GM11168 (cell line): ENCODE results near the gene TLR1.

Experiments
- in situ Hi-C: fragments of 300-500 bp; cut with MboI; formaldehyde crosslinking; loops from one replicate; pipeline ENCODE4 v1.12.0; 2022; ENCODE audit warnings: low sequenced_read_pairs; ENCODE audit not compliant: unreplicated experiment

Gene TLR1, protein sequence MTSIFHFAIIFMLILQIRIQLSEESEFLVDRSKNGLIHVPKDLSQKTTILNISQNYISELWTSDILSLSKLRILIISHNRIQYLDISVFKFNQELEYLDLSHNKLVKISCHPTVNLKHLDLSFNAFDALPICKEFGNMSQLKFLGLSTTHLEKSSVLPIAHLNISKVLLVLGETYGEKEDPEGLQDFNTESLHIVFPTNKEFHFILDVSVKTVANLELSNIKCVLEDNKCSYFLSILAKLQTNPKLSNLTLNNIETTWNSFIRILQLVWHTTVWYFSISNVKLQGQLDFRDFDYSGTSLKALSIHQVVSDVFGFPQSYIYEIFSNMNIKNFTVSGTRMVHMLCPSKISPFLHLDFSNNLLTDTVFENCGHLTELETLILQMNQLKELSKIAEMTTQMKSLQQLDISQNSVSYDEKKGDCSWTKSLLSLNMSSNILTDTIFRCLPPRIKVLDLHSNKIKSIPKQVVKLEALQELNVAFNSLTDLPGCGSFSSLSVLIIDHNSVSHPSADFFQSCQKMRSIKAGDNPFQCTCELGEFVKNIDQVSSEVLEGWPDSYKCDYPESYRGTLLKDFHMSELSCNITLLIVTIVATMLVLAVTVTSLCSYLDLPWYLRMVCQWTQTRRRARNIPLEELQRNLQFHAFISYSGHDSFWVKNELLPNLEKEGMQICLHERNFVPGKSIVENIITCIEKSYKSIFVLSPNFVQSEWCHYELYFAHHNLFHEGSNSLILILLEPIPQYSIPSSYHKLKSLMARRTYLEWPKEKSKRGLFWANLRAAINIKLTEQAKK

DNA sequence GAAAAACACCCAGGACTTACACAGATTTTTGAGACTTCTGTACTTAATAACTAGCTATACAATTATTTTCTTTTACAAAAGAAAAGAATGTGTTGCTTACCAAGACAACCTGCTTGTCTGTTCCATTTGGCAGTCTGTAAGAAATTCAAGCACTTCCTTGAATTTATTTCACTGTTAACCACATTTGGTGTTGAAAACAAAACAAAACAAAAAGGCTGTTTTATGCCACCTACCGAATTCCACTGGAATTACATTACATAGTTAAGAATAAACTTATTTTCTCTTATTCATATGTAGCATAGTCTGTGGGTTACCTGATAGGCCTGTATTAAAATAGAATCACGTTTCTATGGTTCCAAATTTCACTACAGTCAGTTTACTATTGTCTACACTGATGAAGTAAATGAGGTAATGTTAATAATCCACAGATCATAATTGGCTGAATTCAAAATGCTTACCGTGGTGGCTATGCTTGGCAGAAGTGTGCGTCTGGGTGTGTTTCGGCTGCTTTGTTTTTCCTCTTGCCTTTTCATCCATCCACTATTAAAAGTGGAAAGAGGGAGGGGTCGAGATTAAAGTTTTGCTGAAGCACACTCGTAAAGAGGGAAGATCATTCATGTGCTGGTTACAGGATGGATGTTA lies at the start of gene TLR1:
Gene TLR1 (minus strand): TSS at position 138 of the 642 bp plus-strand sequence. CDS start 5,960 bp downstream, outside the sequence.
- in situ Hi-C loops: loop anchor here (10.0 kb wide), 1 partner anchor 50 kb away; the partner anchor contains the start of gene TLR6

DNA sequence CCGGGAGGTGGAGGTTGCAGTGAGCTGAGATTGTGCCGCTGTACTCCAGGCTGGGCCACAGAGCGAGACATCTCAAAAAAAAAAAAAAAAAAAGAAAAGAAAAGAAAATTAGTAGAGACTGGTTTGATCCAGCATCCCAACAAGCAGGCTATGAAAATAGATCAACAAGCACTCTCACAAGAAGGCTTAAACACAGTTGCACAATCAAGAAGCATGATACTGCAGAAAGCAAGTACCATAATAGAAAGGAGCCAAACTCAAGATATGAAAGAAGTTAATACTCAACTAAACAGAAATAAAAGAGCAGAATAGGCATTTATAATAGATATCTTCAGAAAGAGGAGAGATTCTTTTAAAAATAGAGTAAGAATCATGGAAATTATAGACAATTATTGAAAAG lies 41.4 kb upstream of the TLR1 start:
- in situ Hi-C loops: no loop called here

DNA sequence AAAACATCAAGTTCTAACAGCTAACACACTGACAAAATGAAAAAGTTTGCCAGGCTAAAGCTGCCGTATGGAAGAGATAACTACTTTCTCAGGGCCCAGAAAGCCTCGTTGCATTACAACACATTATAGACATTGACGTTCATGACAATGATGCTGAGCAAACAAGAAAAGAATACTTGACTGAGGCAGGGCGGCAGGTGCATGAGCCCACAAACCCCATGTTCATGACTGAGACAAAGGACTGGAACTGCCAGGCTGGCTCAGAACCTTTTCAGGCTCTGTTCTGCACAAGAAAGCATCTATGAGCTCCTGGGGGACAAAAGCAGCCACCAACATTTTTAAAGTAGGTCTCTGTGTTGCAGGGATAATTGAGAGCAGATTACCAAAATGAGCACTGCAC lies 38.4 kb upstream of the TLR1 start:
- in situ Hi-C loops: no loop called here

DNA sequence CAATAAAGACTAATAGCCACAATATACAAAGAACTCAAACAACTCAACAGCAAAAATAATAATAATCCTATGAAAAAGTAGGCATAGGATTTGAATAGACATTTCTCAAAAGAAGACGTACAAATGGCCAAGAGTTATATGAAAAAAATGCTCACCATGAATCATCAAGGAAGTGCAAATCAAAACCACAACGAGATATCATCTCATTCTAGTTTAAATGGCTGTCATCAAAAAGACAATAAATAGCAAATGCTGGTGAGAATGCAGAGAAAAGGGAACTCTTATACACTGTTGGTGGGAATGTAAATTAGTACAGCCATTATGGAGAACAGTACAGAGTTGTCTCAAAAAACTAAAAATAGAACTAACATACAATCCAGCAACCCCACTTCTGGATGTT lies 33.3 kb upstream of the TLR1 start:
- in situ Hi-C loops: no loop called here

DNA sequence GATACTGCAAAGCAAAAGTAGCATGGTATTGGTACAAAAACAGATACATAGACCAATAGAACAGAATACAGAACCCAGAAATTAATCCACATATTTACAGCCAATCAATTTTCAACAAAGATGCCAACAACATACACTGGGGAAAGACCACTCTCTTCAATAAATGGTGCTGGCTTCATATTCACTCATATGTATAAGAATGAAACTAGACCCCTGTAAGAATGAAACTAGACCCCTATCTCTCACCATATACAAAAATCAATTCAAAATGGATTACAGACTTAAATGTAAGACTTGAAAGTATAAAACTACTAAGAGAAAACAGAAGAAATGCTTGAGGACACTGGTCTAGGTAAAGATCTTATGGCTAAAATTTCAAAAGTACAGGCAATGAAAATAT lies 32.7 kb upstream of the TLR1 start:
- in situ Hi-C loops: no loop called here

GRCh38 chr4:38834570-38834969 lies 30.0 kb upstream of the TLR1 start:
- in situ Hi-C loops: no loop called here

DNA sequence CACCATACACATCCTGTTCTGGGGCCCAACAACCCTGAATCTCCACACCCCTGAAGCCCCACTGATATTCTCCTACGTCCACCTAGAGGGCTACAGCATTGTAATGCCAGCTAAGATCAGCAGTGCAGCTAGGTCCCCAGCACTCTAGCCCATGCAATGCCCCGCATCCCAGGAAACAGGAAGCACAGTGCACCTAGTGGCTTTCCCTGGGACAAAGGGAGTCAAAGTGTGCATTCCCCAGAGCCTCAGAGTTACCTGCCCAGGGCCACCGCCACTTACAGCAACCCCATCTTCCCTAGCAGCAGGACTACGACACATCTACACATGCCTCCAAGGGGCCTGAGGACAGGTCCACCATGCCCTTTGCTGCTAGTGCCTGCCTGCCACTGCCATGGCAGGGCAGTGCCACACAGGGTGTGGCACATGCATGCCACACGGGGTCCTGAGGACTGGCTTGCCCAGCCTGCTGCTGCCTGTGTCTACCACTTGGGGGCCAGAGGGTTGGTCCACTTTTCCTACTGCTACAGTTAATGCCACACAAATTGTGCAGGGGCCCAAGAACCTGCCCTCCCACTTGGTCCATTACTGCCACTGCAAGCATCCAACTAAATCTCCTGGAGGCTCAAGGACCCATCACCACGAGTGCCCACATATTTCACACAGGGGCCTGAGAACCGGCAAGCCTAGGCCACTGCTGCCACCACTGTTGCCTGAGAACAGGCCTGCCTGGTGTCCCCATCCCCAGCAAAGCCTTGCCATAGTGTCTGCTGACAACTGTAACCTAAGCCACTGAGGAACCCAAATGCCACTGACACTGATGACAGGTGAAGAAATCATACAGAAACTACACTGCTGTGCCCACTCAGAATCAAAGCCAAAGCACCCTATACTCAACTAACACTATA lies 28.3 kb upstream of the TLR1 start:
- in situ Hi-C loops: no loop called here

- in situ Hi-C loops: no loop called here
Measured at GRCh38 chr4:38832206-38832605, 27.6 kb upstream of the TLR1 start.

DNA sequence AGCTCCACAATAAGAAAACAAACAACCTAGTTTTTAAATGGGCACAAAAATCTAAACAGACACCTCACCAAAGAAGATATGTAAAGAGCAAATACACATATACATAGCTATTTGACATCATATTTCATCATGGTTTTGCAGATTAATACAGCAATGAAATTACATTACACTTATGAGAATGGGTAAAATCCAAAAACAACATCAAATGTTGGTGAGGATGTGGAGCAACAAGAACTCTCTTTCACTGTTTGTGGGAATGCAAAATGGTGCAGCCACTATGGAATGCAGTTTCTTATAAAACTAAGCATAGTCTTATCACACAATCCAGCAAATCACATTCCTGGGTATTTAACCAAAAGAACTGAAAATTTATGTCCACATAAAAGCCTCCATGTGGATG lies 27.1 kb upstream of the TLR1 start:
- in situ Hi-C loops: no loop called here

- in situ Hi-C loops: no loop called here
Measured at GRCh38 chr4:38829237-38829636, 24.6 kb upstream of the TLR1 start.

- in situ Hi-C loops: no loop called here
Measured at GRCh38 chr4:38823766-38824165, 19.2 kb upstream of the TLR1 start.

DNA sequence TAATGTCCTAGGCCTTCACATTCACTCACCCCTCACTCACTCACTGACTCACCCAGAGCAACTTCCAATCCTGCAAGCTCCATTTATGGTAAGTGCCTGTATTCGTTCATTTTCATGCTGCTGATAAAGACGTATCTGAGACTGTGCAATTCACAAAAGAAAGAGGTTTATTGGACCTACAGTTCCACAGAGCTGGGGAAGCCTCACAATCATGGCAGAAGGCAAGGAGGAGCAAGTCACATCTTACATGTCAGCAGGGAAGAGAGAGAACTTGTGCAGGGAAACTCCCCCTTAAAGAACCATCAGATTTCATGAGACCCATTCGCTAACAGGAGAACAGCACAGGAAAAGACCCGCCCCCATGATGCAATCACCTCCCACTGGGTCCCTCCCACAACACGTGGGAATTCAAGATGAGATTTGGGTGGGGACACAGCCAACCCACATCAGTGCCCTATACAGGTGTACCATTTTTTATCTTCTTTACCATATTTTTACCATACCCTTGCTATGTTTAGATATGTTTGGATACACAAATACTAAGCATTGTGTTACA lies 18.2 kb upstream of the TLR1 start:
- in situ Hi-C loops: no loop called here

- in situ Hi-C loops: no loop called here
Measured at GRCh38 chr4:38821739-38822138, 17.1 kb upstream of the TLR1 start.

- in situ Hi-C loops: no loop called here
Measured at GRCh38 chr4:38820329-38821061, 15.9 kb upstream of the TLR1 start.

GRCh38 chr4:38819569-38819968 lies 15.0 kb upstream of the TLR1 start:
- in situ Hi-C loops: no loop called here

DNA sequence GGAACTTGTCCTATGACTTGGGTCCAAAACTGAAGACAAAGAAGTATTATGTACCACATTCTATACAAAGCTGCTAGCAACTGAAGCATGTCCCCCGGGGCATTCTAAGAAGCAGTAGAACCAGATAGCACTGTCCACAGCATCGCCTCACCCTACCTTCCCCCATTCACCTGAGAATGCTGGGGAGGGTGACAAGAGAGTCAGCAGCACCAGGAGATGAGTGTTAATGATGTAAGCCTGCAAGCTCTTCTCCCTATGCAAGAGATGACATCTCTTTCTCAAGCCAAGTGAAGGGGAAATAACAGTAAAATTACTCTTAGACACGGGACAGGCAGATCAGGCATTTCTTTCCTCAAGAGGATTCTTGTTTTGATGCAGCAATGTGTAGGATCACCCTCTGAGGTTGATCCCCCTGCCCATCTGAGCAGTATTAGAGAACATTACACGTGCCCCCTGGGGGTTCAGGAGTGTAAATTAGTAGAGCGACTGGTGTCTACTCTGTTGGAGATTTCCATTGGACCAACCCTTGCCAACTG lies 13.9 kb upstream of the TLR1 start:
- in situ Hi-C loops: no loop called here

DNA sequence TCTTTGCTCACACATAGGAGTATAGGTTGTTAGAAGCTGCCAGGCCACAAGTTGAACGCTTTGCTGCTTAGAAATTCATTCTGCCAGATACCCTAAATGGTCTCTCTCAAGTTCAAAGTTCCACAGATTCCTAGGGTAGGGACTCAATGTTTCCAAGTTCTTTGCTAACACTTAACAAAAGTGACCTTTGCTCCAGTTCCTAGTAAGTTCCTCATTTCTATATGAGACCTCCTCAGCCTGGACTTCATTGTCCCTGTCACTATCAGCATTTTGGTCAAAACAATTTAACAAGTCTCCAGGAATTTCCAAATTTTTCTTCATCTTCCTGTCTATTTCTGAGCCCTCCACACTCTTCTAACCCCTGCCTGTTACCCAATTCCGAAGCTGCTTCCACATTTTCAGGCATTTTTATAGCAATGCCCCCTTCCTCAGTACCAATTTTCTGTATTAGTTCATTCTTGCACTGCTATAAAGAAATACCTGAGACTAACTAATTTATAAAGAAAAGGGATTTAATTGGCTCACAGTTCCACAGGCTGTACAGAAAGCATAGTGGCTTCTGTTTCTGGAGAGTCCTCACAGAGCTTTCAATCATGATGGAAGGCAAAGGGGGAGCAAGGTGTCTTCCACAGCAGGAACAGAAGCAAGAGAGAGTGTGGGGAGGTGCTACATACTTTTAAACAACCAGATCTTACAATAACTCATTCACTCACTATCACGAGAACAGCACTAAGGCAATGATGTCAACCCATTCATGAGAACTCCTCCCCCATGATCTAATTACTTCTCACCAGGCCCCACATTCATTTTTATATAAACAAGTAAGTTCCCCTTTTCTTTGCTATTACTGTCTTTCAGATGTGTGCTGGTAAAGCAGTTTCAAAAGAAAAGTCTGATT lies 11.5 kb upstream of the TLR1 start:
- in situ Hi-C loops: no loop called here

- in situ Hi-C loops: no loop called here
Measured at GRCh38 chr4:38814386-38814785, 9.8 kb upstream of the TLR1 start.
